ENCODE data around the gene CFP. TPM values are rescaled to one million over a fixed set of nuclear protein-coding genes. Genes with fewer than 3 reads are reported as not detected.
"Not testable (repeated sequence)": the region's sequence is repeated elsewhere in the genome, so short reads cannot be mapped to it uniquely, and the experiment has no call there.

Gene CFP
- 13.8 TPM for total RNA-seq

GRCh38 chrX:47629419-47630200 is at the start of gene CFP:
Gene CFP, minus strand, starts transcription at chrX:47629930. Its CDS starts 86 bp downstream, at chrX:47629844.
- DNase-seq (ENCODE audit: low spot score) (no peak), ATAC-seq (peak; percentile 54)

DNA sequence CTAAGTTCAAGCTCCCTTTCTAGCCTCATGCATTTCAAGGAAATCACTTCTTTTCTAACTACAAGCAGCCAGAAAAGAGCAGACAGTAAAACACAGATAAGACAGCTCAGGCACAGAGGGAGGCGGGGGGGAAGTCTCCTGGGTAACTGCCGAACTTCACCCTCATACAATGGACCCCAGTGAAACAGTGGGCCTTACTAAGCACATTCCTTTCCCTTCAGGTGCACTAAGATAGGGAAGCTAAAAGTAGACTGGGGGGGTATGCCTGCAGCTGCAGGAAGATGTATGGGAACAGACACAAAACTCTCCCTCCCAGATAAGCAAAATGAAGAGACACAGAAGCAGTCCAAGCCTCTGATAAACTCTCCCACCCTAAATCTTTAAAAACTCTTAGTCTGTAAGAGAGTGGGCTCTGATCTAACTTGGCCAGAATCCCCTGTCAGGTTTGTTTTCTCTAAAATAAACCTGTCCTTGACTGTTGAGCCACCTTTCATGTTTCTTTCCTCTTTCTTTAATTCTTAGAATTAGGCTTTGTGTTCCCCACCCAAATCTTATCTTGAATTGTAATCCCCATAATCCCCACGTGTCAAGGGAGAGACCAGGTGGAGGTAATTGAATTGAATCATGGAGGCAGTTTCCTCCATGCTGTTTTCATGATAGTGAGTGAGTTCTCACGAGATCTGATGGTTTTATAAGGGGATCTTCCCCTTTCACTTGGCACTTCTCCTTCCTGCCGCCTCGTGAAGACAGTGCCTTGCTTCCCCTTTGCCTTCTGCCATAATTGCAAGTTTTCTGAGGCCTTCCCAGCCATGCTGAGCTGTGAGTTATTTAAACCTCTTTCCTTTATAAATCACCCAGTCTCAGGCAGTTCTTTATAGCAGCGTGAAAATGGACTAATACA is 46.5 kb upstream of the CFP start:
- not testable (repeated sequence) for ATAC-seq; DNase-seq (ENCODE audit: low spot score)

DNA sequence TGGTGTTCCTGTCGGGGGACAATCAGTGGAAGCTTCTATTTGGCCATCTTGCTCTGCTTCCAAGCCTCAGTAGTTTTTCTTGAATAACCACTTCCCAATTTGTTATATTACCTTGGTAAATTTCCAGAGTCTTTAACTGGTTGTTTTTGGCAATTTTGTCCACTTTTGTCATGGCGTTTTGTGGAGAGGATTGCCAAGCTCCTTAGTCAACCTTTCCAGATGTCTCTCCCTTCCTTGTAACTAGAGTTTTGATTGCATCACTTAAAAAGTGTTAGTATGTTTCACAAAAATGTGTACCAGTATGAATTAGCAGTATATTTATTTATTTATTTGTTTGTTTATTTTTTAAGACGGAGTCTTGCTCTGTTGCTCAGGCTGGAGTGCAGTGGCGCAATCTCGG is 45.0 kb upstream of the CFP start:
- DNase-seq (ENCODE audit: low spot score) = no peak
- ATAC-seq = no peak

GRCh38 chrX:47665797-47666196 is 36.1 kb upstream of the CFP start:
- ATAC-seq; DNase-seq (ENCODE audit: low spot score): not testable (repeated sequence)

- ATAC-seq (no peak), DNase-seq (ENCODE audit: low spot score) (no peak)
Measured at GRCh38 chrX:47664737-47665136, 35.0 kb upstream of the CFP start.

DNA sequence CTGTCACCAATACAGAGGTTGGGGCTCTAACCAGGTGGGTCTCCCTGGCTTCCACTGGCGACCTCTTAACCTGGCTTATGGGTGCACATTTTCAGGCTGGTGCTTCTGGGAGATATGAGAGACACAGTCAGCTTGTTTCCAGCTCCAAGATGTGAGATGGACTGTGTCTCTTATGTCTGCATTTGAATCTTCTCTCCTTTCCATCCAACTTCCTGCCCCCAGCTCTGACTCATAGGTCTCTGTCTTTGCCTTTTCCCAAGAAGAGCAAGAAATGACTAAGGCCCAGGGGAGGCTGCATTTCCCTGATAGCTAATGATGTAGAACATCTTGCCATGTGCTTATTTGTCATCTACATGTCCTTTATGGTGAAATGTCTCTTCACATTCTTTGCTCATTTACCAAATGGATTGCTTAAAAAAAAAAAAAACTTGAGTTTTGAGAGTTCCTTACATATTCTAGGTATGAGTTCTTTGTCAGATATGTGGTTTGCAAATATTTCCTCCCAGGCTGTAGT is 32.5 kb upstream of the CFP start:
- DNase-seq (ENCODE audit: low spot score) (no peak), ATAC-seq (no peak)

GRCh38 chrX:47661539-47661938 is 31.8 kb upstream of the CFP start:
- ATAC-seq (no peak), DNase-seq (ENCODE audit: low spot score) (no peak)

DNA sequence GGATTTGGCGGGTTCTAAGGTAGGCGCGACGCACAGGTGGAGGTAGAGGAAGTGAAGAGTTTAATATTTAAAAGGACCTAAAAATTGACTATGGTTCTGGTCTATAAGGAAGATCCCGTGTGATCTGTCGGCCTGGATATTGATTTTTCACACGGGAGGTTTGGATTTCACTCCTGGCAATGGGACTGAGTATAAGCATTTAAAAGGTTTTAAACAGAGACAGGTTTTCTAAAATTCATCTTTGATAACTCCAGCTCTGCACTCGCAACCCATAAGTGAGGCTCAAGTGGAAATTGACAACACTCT is 29.6 kb upstream of the CFP start:
- no peak for ATAC-seq
- no peak for DNase-seq (ENCODE audit: low spot score)

- DNase-seq (ENCODE audit: low spot score) (peak; percentile 92), ATAC-seq (peak; percentile 91)
Measured at GRCh38 chrX:47658684-47659420, 29.1 kb upstream of the CFP start, which contains the start of gene UXT. Gene UXT, minus strand, starts transcription at chrX:47659180. Its CDS starts 253 bp downstream, at chrX:47658927.

GRCh38 chrX:47658301-47658683 is 28.6 kb upstream of the CFP start:
- DNase-seq (ENCODE audit: low spot score) (no peak), ATAC-seq (no peak)

DNA sequence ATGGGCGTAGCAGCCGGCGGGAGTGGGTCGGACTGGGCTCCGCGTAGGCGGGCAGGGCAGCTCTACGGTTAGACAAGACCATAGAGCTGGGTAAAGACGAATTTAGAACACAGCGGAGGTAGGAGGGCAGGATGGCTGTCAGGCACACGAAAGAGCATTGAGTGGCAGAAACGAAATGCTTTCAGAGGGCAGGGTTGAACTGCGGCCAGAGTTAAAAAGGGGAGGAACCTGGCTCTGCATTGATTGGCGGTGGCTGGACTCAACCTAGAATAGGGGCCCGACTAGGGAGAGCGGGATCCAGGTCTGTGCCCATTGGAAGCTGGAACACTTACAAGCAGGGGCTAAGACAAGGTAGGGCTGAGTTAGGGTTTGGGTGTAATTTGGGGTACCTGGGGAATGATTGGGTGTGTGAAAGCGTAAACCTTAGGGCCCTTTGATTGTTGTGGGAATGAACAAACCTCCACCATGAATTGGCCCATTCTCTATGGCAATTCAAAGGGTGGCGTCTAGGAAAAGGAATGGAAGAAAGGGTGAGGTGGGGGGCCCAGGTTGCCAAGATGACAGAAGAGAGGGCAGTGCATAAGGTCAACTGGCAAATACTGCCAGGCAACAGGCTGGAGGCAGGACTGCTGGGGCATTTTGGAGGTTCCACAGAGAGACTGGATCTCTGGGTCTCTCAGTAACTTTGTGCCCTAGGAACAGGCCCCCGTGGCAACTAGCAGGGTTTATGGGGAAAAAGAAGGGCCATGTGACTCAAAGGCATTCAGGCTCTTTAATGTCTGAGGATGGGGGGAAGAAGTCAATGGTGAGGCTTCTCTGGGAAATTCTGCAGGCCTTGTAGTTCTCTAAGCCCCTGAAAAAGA is 21.5 kb upstream of the CFP start:
- peak; percentile 56 for ATAC-seq
- no peak for DNase-seq (ENCODE audit: low spot score)

GRCh38 chrX:47650164-47651042 is 20.7 kb upstream of the CFP start, which contains the start of gene ELK1:
Gene ELK1, minus strand, starts transcription at chrX:47650563. Its CDS starts 9,122 bp downstream, at chrX:47641441.
- DNase-seq (ENCODE audit: low spot score) = peak; percentile 95
- ATAC-seq = peak; percentile 83

- no peak for DNase-seq (ENCODE audit: low spot score)
- ATAC-seq = no peak
Measured at GRCh38 chrX:47649781-47650163, 20.0 kb upstream of the CFP start.

DNA sequence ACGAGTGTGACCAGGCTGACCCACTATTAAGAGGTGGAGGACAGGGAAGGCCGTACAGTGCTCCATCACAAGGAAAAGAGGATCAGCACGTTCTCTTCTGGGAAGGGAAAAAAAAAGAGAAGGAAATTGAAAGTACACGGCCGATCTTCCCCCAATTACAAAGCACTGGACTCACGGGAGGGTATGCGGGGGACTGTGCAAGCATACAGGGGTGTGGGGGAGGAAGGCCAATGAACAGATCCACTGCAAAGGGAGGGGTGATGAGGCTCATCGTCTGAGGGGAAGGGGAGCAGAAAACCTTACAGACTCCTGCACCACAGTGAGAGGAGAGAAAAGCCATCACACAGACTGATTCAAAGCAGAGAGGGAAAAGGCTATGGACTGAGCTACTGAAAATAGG is 19.5 kb upstream of the CFP start:
- DNase-seq (ENCODE audit: low spot score) (no peak), ATAC-seq (no peak)

DNA sequence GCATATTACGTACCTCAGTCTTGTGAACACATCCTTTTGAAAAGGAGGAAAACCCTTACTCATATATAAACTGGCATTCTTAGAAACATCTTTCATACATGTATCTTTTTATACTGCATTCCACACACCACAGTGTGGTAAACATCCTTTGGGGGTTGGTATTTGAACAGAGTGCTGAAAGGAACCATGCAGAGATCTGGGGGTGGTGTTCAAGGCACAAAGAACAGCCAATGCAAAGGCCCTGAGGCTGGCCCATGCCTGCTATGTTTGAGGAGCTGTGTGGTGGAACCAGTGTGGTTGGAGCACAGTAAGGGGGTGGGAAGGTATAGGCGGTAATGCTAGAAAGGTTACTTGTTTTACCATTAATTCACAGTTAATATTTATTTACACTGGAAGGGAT is 18.6 kb upstream of the CFP start:
- DNase-seq (ENCODE audit: low spot score) (no peak), ATAC-seq (no peak)

DNA sequence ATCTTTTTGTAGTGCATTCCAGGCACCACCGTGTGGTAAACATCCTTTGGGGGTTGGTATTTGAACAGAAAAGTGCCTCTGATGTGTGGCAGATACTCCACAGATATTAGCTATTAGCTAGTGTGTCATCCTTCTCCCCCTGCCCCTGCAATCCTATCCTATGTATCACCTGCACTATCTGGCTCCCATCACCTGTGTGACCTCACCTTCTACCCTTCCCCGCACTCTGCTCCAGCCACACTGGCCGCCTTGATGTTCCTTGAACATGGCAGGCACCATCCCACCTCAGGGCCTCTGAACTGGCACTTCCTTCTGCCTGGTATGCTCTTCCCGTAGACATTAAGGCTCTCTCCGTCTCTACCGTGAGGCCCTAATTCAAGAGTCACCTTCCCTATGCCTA is 16.9 kb upstream of the CFP start:
- ATAC-seq (no peak), DNase-seq (ENCODE audit: low spot score) (no peak)

GRCh38 chrX:47645530-47645929 is 15.8 kb upstream of the CFP start:
- ATAC-seq = peak; percentile 47
- DNase-seq (ENCODE audit: low spot score) = no peak

DNA sequence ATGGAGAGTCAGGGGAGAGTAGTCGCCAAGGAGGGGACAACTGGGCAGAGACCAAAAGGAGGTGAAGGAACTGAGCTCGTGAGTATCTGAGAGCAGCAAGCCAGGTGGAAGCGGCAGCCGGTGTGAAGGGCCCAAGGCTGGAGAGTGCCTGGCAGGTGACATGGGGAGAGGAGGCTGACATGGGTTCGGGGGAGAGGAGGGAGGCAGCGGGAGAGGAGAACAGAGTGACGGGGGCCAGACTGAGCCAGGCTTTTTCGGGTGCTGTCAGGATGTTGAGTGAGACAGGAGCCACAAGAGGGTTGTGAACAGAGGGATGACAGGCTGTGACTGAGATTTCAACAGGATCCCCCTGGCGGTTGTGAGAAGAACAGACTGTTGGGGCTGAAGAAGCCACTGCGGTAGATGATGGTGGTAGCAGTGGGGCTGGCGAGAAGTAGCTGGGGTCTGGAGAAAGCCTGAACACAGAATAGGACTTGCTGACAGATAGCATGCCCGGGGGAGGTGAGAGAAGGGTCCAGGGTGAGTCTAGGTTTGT is 14.9 kb upstream of the CFP start:
- peak; percentile 26 for ATAC-seq
- DNase-seq (ENCODE audit: low spot score) = no peak

- ATAC-seq (peak; percentile 64), DNase-seq (ENCODE audit: low spot score) (no peak)
Measured at GRCh38 chrX:47643926-47644325, 14.2 kb upstream of the CFP start.

All from left lobe of liver (tissue), 2 donors.